GM21737 (cell line): ENCODE results near the gene FOXA3.

Experiments
- ATAC-seq: cut with Tn5 transposase; IDR thresholded peaks from one replicate; pipeline ENCODE4 v1.9.1; 2021; ENCODE audit warnings: mild to moderate bottlenecking, moderate library complexity; ENCODE audit not compliant: unreplicated experiment

FOXA3 gene

DNA sequence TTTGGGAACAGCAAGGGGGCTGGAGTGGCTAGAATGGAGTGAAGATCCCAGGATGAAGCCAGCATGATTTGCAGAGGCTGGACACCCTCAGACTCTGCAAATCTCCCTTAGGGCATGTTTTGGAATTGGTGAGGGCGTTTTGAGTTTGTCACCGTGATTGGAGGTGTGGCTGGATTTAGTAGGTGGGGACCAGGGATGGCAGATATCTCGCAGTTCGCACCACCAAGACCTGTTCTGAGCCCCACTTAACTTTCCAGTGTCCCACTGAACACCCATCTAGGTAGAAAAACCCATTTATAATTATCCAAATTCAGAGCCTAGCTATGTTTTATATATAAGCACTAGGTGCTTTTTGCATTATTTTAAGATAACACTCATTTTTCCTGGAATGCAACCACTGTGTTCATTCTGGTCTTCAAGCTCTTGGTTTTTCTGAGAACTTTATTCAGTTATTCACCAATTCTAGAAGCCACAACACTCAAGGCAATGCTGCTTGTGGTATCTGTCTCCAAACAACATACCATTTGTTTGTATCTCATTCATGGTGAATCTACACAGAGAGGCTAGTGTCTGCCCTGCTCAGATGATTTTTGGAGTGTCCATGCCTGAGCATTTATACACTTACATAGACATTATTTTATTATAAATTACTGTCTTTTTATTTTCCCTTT is 53.4 kb downstream of the FOXA3 start:
- no peak for ATAC-seq

DNA sequence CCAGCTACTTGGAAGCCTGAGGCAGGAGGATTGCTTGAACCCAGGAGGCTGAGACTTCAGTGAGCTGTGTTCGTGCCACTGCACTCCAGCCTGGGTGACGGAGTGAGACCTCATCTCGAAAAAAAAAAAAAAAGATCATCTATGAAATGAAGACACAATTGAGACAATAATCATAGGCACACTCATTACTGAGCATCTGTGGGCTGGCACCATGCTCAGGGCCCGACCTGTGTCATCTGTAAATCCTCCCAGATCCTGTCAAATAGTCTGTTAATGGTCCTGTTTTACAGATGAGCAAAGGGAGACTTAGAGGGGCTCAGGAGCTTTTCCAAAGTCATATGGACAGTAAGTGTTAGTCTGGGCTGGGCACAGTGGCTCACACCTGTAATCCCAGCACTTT is 54.6 kb downstream of the FOXA3 start:
- ATAC-seq, result no peak

DNA sequence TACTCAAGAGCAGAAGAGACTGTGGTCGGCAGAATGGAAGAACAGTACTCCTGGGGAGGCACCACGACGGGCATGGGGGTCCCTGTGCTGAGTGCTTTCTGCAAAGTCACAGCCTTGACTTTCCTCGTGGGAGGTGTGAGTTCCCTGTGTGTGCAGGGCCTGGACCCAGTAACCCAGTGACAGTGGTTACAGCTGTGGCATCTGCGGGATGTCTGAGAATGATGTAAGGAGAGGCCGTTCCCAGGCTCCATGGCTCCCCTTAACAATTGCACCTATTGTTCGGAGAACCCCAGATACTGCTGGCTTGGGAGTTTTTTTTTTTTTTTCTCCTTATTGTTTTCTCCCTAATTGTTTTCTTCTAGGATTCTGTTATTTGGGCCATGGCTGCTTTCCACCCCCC is 55.6 kb downstream of the FOXA3 start:
- ATAC-seq, result no peak

DNA sequence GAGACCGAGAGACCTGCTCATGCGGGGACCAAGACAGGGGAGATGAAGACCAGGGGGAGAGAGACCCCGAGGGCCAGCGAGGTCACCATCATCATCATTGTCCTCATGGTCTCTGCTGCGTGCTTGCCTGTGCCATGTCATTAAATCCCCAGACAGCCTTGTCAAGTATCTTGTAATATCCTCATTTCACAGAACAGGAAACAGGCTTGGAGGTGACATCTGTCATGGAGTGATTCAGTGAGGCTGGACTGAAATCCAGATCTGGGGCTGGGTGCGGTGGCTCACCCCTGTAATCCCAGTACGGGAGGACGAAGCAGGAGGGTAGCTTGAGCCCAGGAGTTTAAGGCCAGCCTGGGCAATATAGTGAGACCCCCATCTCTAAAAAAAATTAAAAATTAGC is 56.3 kb downstream of the FOXA3 start:
- no peak for ATAC-seq

DNA sequence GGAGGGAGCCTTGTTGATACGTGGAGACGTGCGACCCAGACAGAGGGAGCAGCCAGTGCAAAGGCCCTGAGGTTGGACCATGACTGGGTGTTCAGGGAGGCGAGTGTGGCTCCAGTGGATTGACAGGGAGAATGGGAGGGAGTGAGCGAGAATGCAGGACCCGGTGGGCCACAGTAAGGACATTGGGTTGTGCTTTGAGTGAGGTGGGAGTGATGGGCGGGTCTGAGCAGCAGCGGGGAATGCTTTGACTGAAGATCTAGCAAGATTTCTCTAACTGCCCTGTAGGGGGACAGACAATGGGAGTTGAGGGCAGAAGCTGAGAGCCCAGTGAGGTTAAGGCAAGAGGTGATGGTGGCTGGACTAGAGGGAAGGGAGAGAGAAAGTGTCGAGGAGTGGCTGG is 58.2 kb downstream of the FOXA3 start:
- ATAC-seq, result no peak
